Measurements from ENCODE around the gene MRPS24. TPM values are rescaled to one million over a fixed set of nuclear protein-coding genes. Genes with fewer than 3 reads are reported as not detected.

The MRPS24 gene
- total RNA-seq, 1 experiment from 2014 or later, result 135 TPM

DNA sequence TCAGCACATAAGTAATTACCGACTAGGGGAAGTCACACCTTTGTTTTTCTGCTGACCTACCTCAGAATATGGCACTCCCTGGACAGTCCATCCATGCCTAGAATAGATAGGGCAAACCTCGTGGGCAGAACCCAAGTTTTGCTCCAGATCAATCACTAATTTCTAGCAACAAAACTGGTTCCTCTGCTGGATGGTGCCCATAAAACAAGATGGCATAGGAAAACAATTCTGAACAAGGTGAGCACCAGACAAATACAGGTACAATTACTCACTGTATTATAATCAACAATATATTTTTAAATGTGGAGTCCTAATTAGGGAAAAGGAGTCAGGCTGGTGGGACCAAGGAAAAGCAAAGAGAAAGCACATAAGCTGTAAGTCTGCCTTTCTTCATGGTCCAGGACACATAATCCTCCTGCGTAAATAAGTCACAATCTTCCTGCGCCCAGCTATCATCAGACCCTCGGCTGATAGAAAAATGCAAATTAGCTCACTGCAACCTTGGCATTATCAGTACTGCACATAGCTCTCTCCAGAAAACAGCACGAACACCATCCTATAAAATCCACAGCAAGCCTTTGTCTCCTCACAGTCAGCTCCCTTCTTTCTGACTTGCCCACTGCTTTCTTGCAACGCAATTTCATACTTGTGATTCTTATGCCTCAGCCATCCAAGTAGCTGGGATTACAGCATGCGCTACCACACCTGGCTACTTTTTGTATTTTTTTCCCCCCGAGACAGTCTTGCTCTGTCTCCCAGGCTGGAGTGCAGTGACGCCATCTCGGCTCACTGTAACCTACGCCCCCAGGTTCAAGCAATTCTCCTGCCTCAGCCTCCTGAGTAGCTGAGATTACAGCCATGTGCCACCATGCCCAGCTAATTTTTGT lies 22.0 kb upstream of the MRPS24 start (continued):
- TF ChIP-seq, protein P1, sequence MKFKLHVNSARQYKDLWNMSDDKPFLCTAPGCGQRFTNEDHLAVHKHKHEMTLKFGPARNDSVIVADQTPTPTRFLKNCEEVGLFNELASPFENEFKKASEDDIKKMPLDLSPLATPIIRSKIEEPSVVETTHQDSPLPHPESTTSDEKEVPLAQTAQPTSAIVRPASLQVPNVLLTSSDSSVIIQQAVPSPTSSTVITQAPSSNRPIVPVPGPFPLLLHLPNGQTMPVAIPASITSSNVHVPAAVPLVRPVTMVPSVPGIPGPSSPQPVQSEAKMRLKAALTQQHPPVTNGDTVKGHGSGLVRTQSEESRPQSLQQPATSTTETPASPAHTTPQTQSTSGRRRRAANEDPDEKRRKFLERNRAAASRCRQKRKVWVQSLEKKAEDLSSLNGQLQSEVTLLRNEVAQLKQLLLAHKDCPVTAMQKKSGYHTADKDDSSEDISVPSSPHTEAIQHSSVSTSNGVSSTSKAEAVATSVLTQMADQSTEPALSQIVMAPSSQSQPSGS (CRISPR knock-in tag; IDR thresholded peaks at IDR 0.05; ENCODE audit: borderline replicate concordance, low read depth), result no peak
- no peak for TF ChIP-seq JAZF1 (CRISPR knock-in tag; IDR thresholded peaks at IDR 0.05)

DNA sequence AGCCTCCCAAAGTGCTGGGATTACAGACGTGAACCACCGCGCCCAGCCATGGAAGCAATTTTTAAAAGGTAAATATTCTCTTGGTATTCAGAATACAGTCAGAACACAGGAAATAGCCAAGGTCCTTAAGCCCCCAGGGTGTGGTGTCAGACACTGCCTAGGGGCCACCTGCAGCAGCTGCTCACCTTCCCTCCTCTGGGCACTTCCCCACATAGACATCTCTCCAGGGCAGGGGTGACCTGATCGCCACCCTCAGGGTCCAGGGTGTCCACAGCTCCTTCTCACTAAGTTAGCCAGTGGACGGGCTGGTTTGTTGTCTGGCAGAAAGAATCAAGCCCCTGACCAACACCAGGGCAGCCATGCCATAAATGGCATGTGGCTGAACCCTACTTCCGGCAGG lies 21.2 kb upstream of the MRPS24 start:
- CTCF ChIA-PET, result interaction anchor here (0.7 kb wide), 1 partner anchor 14 kb away, joined by 4 read pairs; no protein-coding TSS in a partner anchor

More for the DNA sequence above, 21.2 kb upstream of the MRPS24 start:
- Mint-ChIP-seq H3K27ac (no peak overlapping the region), H3K36me3 (peaks cover 3% of the 10 kb centered on the region; the same call in 1 of the 2 replicates), H3K4me1 (no peaks in the 10 kb centered on the region), H3K4me3 (no peak overlapping the region), H3K9me3 (no peaks in the 10 kb centered on the region), H3K27me3 (ENCODE audit: low read depth) (no peaks in the 10 kb centered on the region)
- DNase-seq (ENCODE audit: low spot score), result no peak
- ATAC-seq, result no peak
- POLR2A ChIA-PET, result no interaction called here
- no peak for TF ChIP-seq ZNF219 (CRISPR knock-in tag; IDR thresholded peaks at IDR 0.05; ENCODE audit: borderline replicate concordance)
- no peak for TF ChIP-seq NFATC4 (CRISPR knock-in tag; IDR thresholded peaks at IDR 0.05)
- TF ChIP-seq, protein P2, sequence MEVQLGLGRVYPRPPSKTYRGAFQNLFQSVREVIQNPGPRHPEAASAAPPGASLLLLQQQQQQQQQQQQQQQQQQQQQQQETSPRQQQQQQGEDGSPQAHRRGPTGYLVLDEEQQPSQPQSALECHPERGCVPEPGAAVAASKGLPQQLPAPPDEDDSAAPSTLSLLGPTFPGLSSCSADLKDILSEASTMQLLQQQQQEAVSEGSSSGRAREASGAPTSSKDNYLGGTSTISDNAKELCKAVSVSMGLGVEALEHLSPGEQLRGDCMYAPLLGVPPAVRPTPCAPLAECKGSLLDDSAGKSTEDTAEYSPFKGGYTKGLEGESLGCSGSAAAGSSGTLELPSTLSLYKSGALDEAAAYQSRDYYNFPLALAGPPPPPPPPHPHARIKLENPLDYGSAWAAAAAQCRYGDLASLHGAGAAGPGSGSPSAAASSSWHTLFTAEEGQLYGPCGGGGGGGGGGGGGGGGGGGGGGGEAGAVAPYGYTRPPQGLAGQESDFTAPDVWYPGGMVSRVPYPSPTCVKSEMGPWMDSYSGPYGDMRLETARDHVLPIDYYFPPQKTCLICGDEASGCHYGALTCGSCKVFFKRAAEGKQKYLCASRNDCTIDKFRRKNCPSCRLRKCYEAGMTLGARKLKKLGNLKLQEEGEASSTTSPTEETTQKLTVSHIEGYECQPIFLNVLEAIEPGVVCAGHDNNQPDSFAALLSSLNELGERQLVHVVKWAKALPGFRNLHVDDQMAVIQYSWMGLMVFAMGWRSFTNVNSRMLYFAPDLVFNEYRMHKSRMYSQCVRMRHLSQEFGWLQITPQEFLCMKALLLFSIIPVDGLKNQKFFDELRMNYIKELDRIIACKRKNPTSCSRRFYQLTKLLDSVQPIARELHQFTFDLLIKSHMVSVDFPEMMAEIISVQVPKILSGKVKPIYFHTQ (CRISPR knock-in tag; IDR thresholded peaks at IDR 0.05), result no peak
- no peak for TF ChIP-seq ESRRA (CRISPR knock-in tag; IDR thresholded peaks at IDR 0.05; ENCODE audit: borderline replicate concordance)
- TF ChIP-seq RELA (CRISPR knock-in tag; IDR thresholded peaks at IDR 0.05; ENCODE audit: borderline replicate concordance), result no peak
- no peak for TF ChIP-seq CREM (CRISPR knock-in tag; IDR thresholded peaks at IDR 0.05)
- TF ChIP-seq, protein P3, sequence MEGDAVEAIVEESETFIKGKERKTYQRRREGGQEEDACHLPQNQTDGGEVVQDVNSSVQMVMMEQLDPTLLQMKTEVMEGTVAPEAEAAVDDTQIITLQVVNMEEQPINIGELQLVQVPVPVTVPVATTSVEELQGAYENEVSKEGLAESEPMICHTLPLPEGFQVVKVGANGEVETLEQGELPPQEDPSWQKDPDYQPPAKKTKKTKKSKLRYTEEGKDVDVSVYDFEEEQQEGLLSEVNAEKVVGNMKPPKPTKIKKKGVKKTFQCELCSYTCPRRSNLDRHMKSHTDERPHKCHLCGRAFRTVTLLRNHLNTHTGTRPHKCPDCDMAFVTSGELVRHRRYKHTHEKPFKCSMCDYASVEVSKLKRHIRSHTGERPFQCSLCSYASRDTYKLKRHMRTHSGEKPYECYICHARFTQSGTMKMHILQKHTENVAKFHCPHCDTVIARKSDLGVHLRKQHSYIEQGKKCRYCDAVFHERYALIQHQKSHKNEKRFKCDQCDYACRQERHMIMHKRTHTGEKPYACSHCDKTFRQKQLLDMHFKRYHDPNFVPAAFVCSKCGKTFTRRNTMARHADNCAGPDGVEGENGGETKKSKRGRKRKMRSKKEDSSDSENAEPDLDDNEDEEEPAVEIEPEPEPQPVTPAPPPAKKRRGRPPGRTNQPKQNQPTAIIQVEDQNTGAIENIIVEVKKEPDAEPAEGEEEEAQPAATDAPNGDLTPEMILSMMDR (IDR thresholded peaks at IDR 0.05), result no peak
- TF ChIP-seq NR2C2 (CRISPR knock-in tag; IDR thresholded peaks at IDR 0.05), result no peak
- TF ChIP-seq JUN (CRISPR knock-in tag; IDR thresholded peaks at IDR 0.05), result no peak
- TF ChIP-seq ZNF121 (CRISPR knock-in tag; IDR thresholded peaks at IDR 0.05), result no peak
- TF ChIP-seq, protein P1 (CRISPR knock-in tag; IDR thresholded peaks at IDR 0.05; ENCODE audit: borderline replicate concordance, low read depth), result no peak
- TF ChIP-seq ETV6 (CRISPR knock-in tag; IDR thresholded peaks at IDR 0.05), result no peak
- TF ChIP-seq, protein P4, sequence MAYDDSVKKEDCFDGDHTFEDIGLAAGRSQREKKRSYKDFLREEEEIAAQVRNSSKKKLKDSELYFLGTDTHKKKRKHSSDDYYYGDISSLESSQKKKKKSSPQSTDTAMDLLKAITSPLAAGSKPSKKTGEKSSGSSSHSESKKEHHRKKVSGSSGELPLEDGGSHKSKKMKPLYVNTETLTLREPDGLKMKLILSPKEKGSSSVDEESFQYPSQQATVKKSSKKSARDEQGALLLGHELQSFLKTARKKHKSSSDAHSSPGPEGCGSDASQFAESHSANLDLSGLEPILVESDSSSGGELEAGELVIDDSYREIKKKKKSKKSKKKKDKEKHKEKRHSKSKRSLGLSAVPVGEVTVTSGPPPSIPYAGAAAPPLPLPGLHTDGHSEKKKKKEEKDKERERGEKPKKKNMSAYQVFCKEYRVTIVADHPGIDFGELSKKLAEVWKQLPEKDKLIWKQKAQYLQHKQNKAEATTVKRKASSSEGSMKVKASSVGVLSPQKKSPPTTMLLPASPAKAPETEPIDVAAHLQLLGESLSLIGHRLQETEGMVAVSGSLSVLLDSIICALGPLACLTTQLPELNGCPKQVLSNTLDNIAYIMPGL (CRISPR knock-in tag; IDR thresholded peaks at IDR 0.05), result no peak
- TF ChIP-seq, protein P5, sequence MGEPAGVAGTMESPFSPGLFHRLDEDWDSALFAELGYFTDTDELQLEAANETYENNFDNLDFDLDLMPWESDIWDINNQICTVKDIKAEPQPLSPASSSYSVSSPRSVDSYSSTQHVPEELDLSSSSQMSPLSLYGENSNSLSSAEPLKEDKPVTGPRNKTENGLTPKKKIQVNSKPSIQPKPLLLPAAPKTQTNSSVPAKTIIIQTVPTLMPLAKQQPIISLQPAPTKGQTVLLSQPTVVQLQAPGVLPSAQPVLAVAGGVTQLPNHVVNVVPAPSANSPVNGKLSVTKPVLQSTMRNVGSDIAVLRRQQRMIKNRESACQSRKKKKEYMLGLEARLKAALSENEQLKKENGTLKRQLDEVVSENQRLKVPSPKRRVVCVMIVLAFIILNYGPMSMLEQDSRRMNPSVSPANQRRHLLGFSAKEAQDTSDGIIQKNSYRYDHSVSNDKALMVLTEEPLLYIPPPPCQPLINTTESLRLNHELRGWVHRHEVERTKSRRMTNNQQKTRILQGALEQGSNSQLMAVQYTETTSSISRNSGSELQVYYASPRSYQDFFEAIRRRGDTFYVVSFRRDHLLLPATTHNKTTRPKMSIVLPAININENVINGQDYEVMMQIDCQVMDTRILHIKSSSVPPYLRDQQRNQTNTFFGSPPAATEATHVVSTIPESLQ (CRISPR knock-in tag; IDR thresholded peaks at IDR 0.05), result no peak
- TF ChIP-seq KAT7 (CRISPR knock-in tag; IDR thresholded peaks at IDR 0.05; ENCODE audit: borderline replicate concordance), result no peak
- TF ChIP-seq, protein P6, sequence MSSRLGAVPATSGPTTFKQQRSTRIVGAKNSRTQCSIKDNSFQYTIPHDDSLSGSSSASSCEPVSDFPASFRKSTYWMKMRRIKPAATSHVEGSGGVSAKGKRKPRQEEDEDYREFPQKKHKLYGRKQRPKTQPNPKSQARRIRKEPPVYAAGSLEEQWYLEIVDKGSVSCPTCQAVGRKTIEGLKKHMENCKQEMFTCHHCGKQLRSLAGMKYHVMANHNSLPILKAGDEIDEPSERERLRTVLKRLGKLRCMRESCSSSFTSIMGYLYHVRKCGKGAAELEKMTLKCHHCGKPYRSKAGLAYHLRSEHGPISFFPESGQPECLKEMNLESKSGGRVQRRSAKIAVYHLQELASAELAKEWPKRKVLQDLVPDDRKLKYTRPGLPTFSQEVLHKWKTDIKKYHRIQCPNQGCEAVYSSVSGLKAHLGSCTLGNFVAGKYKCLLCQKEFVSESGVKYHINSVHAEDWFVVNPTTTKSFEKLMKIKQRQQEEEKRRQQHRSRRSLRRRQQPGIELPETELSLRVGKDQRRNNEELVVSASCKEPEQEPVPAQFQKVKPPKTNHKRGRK (CRISPR knock-in tag; IDR thresholded peaks at IDR 0.05; ENCODE audit: borderline replicate concordance), result no peak

Data from WTC11 (cell line).